SHP77 treated with DMSO at 0.1 percent for 48 hours (cell line): ENCODE results near the gene COMMD1.

ENCODE experiments used
- DNase-seq: peaks from one replicate; lab custom pipeline; 2025; lab: John Stamatoyannopoulos, UW

The COMMD1 gene

GRCh38 chr2:62181843-62182242 is 276.4 kb downstream of the COMMD1 start:
- no peak for DNase-seq

- DNase-seq: no peak
These were observed 279.2 kb downstream of the COMMD1 start for GRCh38 chr2:62184512-62185230.
